Hippocampal formation (tissue), 2 donors: Measurements from ENCODE around the gene MSL1.

Source experiments
- DNase-seq, 2 donors: peaks; one replicate each; lab custom pipeline; 2025; lab: John Stamatoyannopoulos, UW

Gene MSL1

DNA sequence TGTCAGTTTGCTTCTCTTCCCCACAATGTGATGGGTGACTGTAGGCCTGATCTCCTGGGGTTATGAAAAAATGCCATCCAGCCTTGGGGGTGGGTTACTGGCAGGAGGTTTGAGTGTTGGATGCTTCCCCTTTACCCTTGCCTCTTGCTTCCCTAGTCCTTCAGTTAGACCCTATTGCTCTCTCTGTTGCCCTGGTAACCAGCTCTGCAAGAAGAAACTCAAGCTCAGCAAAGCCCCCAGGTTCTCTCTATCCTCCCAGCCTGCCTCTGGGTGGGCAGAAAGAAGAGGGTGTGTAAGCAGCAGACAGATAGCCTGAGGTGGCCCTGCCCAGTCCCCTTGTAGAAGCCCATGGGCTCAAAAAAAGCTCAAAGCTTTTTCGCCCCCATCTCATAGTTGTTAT lies 52.7 kb downstream of the MSL1 start:
- DNase-seq: no peak

DNA sequence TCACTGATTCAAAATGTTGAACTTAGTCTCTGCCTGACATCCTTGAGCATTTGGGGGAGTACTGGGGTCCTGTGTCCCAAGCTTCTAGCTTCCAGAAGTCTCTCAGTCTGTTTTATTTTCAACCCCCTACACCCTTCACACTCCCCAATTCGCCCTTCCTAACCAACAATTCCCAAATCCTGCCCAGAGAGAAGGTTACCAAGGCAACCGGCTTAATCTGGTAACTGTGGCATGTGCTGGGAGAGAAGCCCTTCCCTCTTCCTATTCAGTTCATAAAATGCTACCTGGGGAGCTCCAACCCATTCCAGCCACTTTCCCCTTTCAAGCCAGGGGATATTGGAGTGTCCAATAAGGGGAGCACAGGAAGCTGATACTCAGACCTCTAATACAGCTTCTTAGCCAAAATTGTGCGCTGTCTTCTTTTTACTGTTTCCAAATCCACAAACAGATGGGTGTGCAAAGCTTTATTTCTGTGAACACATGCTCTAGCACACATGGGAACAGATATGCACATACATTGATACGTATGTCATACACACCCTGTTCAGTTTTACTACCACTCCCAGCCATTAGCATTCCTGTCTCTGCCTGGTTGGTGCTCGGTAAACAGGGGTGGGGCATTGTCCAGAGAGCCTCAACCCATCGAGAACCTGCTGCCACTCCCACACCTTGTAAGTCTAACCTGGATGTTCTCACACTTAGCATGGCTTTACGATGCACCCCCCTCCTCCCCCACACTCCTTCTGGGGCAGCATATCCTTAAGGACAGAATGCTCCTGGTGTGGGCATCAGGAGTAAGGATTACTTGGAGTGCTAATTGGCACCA lies 54.4 kb downstream of the MSL1 start:
- no peak for DNase-seq

DNA sequence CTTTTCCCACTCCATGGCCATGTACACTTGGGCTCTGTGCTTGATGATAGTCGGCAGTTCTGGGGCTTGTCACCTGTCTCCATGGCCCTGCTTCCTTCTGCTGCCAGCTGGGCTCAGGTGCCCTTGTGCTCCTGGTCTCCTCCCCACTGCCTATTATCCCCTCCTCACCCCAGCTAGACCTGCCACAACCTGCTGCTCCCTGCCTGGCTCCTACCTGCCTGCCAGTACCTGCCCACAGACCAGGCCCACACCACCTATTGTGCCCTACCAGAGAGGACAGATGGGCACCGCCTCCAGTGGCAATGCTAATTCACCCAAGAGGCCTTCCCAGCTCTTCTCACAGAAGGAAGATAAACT lies 55.0 kb downstream of the MSL1 start:
- DNase-seq: no peak

DNA sequence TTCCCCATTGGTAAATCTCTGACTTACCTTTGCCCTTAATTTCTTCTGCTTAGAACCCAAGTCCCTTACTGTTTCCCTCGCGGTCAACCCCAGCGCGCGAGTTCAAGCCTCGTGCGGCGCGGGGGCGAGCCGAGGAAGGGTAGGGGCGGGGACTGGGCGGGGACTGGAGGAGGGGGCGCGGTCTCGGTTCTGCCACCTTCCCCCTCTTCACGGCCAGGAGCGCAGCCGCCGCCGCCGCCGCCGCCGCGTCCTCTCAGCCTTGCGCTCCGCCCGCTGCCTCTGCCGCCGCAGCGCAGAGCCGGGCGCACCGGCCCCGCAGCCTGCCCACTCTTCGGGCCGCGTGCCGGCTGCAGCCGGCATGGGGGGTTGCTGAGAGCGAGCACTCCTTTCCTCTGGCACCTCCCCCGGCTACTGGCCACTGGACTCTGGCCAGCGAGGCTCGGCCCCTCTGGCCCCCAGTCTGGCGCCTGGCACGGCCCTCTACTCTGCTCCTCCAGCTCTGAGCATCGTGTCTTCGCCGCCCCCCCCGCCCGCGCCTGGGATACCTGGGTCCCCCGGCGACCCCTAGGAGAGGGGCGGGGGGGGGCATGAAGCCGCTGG lies 55.6 kb downstream of the MSL1 start, which contains the start of gene RAPGEFL1:
RAPGEFL1 (plus strand) TSS at position 196 of the 600 bp plus-strand sequence; CDS start at position 588, 392 bp downstream.
- DNase-seq: peak in 1 of 2 donors; percentile 35

DNA sequence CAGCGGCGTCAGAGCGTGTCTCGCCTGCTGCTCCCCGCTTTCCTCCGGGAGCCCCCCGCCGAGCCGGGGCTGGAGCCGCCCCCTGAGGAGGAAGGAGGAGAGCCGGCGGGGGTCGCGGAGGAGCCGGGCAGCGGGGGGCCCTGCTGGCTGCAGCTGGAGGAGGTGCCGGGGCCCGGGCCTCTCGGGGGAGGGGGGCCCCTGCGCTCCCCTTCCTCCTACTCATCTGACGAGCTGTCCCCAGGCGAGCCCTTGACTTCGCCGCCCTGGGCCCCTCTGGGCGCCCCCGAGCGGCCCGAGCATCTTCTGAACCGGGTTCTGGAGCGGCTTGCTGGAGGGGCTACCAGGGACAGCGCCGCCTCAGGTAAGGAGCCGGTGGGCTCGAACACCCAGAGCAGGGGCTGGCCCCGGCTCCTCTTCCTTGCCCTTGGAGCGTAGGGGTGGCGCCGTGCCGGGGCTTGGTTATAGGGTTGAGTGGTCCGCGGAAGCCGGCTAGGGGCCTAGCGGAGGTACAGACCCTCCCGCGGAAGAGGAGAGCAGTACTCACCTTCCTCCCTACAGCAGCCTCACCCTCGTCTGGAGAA lies 56.3 kb downstream of the MSL1 start:
- no peak for DNase-seq

DNA sequence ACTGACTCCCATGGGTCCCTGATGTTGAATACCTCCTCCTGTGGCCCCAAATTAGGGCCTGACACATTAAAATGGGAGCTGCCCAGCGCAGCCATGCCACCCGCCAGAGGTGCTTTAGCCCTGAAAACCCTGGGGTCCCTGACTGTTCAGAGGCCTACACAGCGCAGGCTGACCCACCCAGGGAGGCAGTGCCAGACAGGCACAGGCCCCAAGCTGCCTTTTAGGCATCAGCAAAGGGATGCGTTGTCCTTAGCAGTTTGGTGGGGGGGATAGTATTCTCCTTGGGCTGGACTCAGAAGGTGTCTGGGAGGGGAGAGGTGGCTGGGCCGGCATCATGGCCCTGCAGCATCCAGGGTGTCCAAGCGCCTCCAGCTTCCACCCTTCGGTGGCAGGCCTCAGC lies 56.9 kb downstream of the MSL1 start:
- no peak for DNase-seq

DNA sequence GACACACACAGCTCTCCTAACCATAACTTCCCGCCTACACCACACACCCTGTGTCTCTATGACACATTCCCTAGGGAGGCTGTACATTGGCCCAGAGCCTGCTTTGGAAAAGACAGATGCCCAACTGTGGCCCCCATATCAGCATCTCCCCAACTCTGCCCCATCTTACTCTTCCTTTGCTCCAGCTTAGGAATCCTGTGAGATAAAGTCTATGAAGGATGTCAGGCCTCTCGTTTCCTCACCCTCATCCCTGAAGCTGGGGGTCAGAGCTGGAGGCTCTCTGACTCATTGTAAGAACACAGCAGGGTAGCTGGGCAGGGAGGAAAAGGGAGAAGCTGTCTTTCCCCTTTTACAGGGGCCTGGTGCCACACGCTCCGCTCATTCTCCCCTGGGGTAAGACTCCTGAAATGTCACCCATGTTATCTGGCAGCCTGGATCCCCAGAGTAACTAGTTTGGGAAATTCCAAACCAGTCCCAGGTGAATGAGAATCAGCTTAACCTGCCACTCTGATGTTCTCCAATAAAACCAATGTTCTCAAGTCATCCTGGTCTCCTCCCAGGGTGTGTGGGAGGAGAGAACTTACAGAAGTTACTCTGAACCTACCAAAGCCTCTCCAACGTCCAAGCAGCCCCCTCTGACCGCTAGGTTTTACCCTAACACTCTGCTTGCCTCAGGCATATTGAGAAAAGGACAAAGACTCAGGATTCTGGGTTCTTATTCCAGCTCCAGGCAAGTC lies 58.3 kb downstream of the MSL1 start:
- no peak for DNase-seq

DNA sequence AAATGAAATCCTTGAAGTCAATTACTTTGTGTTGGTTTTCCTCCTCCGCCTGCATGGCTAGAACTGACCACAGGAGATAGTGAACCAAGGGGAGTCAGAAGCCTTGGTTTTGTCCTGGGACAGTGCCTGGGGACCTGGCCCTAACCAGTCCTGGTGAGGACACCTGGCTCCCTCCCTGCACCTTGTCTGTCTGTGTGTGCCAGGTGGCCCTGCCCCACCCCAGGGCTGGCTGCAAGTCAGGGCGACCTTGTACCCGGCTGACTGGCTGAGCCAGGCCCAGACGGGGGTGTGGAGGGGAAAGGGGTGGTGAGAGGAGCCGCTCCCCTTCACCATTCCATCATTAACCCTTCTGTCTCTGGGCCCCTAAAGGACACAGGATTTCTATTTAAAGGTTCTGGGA lies 58.9 kb downstream of the MSL1 start:
- DNase-seq: no peak

DNA sequence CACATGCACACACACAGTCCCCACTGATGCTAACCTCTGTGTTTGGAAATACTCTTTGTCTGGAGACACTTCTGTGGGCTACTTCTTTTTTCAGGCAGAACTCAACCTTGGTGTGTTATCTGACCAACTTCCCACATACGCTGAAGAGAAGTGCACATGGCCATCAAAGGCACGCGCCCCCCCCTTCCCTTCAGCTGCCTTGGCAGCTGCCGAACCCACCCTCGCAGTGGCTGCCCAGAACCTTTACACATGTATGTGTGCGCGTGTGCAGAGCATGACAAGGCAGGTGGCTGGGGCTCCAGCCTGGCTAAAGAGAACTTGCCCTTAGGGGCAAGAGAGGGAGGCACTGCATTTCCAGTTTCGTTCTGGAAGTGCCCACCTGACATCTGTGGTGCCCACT lies 59.4 kb downstream of the MSL1 start:
- DNase-seq: no peak

DNA sequence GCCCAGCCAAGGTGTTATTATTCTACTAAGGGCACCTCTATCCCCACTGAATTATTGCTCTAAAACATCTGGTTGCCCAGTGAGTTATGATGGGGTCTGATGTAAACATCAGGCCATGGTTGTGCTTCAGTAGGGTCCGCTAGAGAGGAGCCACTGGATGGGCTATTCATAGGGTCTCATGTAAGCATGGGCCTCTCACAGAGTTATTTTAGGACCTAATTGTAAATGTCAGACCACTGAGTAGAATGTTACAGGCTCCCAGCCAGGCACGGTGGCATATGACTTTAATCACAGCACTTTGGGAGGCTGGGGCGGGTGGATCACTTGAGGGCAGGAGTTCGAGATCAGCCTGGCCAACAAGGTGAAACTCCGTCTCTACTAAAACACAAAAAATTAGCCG lies 60.8 kb downstream of the MSL1 start:
- no peak for DNase-seq
